Measurements from ENCODE around the gene PNMA8B.

Gene PNMA8B

DNA sequence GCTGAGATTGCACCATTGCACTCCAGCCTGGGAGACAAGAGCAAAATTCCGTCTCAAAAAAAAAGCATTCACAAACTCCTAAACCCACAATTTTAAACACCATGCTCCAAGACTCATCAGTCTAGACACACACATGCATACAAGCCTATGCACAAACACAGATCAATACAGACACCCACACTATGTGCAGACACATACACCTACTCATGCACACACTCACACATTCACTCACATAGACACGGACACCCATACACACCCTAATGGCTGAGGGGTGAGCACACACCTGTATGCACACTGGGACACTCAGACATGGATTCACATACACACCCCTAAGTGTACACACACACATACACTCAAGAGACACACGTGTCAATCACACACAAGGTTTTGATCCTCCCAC, 9.3 kb downstream of the PNMA8B start:
- no peak for DNase-seq

DNA sequence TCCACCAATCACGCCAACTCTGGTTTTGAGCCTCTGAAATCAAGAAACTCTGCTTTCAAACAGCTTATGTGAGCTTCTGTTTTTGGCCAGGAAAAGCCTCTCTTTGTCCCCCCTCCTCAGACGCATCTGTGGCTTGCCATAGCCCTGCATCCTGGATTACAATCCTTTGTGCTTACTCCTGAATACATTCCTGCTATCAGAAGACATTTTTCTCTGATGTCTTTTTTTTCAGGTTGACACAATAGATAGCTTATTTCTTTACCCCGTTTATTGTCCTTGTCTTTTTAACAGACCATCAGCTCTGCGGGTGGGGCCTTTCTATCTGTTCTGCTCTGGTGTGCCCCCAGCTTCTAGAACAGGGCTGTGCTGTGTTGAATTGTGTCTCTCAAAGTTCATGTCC, 11.0 kb downstream of the PNMA8B start:
- DNase-seq, result no peak

DNA sequence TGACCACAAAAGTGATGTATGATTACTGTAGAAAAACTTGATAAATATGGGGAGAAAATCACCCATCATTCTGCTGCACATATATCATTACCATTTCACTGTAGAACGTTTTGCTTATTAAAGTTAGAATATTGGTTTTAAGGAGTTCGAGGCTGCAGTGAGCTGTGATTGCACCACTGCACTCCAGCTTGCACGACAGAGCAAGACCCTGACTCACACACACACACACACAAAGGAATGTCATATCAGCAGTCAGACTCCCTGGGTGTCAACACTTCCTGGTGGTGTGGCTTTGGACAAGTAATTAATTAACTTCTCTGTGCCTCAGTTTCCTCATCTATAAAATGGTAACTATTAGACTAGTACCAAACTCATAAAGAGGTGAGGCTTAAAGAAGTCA, 13.0 kb downstream of the PNMA8B start:
- DNase-seq, result no peak

DNA sequence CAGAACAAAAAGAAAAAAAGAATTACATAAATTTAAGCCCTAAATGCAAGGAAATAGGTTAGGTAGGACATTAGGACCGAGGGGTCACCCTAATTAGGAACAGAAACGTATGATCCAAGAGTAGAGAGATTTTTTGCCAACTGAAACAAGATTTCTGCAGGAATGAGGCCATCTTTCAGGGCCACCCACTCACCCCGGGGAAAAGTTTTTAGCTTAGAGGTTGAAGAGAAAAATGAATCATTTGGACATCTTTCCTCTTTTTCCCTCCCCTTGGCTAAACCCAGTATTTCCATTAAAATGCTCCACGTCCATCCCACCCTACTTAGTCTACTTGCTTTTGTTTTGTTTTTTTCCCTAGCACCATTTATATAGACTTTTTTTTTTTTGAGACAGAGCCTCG, 13.7 kb downstream of the PNMA8B start:
- DNase-seq, result no peak

DNA sequence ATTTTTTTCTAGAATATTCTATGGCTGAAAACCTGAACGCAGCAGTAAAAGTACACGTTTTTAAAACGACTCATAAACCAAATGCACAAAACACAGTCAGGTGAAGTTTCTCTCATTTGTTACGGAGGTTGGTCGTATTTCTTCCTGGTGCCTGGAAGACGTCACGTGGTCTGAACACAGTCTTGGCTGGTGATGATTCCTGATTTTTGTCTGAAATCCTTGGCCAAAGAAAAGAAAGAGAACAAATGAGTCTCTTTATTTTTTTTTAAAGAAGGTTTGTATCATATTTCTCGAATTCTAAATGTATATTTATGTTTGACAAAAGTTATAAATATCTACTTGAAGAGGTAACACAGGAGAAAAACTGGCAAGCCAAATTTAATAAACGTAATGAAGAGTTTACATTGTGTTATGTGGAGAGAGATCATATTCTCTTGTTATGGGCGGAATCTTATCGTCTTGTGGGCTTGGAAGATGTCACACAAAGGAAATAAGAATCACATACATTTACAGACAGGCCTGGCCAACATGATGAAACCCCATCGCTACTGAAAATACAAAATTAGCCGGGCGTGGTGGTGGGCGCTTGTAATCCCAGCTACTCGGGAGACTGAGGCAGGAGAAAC, 14.3 kb downstream of the PNMA8B start:
- no peak for DNase-seq

DNA sequence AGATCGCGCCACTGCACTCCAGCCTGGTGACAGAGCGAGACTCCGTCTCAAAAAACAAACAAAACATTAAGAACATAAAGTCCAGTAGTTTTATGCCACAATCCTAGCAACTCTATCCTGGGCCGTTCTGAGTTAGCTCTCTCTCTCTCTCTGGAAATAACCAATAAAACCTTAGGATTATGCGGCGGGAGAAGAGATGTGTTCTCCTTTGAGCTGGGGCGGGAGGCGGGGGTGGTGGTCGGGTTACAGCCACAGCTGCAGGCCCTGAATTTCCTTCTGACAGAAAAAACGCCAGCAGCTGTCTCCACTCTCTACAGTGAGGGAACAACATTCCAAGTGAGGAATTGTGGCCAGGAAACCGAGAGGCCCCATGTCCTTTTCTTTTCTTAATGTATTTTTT, 15.3 kb downstream of the PNMA8B start:
- DNase-seq, result no peak

DNA sequence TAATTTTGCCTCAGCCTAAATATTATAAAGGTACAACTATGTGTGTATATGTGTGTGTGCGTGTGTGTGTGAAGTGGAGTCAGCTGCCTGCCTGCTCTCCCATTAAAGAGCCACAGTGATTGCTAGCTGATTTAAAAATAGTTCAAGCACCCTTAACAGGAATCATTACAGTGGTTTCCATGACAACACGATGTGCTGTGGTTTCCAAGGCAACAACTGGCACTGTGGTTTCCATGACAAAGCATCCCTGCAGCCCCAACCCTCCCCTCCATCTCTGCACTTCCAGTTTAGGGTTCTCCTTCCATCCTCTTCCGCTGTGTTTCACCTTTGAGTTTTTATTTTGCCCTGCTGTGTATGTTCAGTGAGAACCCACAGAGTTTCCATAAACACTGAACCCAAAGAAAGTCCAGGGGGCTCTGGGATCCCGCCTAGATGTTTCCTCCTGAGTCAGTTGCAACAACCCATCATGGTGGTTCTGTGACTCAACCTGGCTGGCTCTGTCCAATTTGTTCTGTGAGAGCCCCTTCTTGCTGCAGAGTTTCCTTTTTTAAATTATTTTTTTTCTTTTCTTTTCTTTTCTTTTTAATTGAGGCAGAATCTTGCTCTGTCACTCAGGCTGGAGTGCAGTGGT, 17.2 kb downstream of the PNMA8B start:
- no peak for DNase-seq

DNA sequence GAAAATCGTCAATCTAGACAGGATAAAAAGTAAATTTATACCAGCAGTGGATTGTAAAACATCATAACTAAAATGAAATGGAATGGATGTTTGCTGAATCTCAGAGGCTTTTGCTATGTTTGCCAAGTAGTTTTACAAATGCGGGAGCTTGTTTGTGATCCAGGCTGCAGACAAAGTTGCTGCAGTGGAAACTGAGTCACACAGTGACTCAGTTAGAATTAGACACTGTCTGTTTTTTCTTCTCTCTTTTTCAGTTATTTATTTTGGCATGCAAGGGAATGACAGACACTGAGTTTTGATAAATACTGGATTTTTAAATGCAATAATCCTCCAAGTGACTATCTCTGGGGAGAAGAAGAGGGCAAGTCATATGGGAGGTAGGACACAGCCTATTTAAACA, 19.7 kb downstream of the PNMA8B start:
- DNase-seq, result no peak

DNA sequence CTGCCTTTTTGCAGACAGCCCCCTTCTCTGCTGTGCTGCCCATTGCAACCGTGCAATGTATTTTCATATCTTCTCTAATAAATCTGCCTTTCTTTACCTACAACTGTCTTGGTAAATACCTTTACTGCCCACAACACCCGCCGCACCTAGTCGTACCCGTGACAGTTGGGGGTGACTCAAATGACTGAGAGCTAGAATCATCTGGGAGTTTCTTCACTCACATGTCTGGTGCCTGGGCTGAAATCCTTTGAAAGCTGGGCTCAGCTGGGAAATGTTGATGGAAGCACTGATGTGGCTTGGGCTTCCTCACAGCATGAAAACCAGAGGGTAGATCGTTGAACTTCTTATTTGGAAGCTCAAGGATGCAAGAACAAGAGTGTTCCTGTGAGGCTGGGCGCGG, 21.5 kb downstream of the PNMA8B start:
- DNase-seq, result no peak

DNA sequence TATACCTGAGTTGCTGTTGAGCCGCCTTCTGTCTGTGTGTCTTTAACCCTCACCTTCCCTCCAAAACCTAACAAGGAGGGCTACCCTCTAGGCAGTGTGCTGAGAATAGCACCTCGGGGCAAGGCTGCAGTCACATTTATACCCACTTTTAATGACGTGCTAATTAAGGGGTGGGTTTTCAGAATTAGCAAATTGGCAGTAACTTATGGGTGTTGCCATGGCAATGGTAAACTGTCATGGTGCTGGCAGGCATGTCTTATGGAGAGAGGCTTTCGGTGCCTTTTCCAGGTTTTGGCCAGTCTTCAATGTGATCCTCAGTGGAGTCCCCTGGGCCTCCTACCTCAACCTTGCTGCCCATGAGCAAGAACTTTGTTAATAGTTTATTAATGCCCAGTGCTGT, 23.1 kb downstream of the PNMA8B start:
- DNase-seq, result no peak

DNA sequence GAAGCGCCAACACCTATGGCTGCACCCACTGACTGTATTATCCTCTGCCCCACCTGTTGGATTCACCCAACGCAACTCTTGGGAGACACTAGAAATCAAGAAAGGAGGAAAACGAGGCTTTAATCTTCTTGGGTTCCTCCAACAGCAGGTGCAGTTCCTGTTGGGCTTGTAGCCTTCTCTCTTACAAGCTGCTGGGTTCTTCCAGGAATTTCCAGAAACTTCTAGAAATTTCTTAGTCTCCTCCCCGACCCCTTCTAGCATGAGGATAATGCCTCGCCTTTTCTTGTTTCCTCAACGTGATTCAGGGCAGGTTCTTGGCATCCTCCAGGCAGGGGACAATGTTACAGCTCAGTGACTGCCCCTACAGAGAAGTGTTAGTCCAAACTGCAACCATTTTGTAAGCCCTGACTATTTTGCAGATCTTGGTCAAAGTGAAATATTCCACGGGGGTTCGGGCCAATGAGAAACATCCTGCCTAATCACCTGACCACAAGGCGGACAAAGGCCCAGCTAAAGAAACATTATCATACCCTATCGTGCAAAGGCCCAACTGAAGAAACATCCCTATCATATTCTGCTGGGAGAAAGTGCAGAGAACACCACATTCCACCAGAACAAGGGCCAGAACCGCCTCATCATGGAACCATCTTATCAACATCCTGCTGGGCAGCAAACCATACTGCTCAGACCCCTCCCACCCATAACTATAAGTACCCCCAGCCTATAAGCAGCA, 23.7 kb downstream of the PNMA8B start:
- DNase-seq, result no peak

DNA sequence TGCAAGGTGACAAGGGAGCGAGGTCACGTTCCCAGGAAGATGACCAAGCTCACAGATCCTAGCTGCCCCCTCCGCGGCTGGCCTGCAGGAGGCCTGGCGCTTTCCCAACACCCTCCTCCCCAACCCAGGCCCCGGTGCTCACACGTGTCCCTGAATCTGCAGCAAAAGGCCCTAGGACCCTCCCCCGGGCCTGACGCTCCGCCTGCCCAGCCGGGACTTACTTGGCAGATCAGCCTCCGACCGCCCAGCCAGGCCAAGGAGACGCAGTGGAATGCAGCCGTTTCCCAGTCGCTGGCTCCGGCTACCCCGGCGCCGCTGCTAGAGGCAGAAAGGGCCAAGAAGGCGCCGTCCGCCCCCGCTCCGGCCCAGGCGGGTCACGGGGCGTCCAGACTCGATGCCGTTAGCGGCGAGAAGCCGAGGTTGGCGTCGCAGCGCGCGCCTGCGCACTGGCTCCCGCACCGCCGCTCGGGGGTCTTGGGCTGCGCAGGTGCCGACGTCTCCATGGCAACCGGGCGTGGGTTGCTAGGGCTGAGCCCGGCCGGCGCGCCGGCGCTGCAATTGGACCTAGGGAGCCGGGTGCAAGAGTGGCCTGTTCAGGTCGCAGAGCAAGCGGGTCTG, 24.4 kb downstream of the PNMA8B start, which contains the start of gene PNMA8A:
TSS of gene PNMA8A (minus strand) at position 448 of the 618 bp plus-strand sequence. CDS start 528 bp downstream, outside the sequence.
- DNase-seq, result no peak

DNA sequence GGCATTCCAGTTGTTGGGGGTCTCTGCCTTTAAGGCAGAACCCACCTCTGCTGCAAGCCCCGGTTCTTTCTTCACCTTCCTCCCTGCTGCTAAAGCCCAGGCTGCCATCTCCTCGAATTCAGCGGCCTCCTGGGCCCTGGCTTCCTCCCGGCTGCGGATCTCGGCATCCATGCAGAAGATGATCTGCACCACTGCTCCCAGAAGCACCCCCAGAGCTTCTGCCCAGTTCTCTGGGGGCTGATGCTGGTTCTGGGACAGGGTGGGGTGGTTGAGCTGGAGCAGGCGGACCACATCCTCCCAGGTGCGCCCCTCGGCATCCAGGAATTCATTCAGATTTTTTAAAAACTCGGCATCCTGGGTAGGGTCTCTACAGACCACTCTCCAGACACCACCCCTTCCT, 25.3 kb downstream of the PNMA8B start:
- DNase-seq, result no peak

DNA sequence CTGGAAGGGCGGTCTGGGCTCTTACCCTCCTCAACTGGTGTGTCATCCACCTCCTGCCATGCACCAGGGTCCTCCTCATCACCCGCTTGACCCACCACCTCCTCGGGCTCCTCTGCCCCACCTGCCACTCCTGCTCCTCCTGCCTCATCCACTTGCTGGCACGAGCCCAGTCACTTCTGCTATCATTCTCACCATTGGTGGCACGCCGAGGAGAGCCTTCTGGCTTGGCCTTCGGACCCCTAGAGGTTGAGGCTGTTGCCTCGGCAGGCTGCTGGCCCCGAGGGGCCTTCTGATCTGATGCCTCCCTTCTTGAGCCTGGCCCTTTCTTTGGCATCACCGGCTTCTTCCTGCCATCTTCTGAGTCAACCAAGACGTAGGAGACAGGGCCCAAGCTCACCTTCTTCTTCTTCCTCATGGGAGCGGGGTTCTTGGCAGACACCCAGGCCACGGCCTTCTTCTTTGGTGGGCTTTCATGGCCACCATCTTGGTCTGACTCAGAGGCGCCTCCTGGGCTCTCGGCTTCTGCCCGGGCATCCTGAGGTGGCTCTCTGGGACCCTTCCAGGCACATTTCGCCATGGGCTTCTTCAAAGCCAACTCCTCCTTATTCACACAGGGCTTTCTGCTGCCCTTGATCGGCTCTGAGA, 26.0 kb downstream of the PNMA8B start:
- DNase-seq, result no peak

DNA sequence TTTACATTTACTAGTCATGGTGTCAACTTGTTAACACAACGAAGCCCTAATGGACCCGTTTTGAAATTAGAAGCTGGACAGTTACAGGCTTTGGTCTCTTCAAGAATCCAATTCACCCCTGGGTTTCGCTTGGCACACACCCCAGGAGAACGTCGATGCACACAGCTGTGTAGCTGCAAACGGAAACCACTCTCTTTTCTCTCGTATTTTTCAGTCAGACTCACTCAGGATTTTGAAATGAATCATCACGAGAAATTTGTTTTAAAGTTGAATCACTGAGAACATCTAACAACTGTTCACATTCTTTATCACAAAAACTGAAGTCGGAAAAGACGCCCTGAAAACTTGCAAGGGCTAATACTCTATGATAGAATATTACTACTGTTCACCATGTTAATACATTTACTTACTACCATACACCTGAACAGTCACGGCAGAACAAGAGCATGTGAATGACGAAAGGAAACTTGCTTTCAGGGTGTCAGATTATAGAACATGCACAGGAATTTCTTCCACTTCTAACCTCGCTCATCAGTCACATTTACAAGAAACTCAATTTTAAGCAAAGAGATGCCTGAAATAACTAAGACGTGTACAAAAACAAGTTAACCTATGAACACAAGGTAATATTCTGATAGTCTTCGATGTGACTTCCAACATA, 29.0 kb downstream of the PNMA8B start:
- no peak for DNase-seq

DNA sequence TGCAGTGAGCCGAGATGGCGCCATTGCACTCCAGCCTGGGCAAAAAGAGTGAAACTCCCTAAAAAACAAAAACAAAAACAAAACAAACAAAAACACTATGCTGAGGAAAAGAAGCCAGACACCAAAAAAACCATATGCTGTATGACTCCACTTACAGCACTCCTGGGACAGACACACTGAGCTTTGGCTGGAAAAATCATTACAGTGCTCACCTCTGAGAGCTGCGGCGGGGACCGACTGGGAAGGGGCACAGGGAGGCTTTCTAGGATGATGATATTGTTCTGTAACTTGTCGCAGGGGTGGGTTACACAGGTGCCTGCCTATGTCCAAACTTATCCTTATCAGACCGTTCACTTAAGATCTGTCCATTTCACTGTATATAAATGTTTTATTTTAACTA, 32.2 kb downstream of the PNMA8B start:
- no peak for DNase-seq

DNA sequence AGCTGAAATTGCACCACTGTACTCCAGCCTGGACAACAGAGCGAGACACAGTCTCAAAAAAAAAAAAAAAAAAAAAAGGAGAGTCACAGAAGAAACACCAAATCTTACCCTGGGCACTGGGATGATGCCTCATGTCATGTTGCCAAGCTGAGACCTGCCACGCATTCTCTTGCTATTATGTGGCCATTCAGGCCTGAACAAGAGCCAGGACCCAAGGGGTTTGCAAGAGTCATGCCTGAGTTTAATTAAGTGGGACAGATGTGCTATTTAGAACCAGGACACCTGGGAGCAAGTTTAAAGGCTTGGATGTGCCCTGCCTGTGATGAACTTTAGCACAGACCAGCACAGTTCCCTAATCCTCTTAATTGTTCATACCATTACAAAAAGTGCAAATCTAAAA, 34.1 kb downstream of the PNMA8B start:
- no peak for DNase-seq

DNA sequence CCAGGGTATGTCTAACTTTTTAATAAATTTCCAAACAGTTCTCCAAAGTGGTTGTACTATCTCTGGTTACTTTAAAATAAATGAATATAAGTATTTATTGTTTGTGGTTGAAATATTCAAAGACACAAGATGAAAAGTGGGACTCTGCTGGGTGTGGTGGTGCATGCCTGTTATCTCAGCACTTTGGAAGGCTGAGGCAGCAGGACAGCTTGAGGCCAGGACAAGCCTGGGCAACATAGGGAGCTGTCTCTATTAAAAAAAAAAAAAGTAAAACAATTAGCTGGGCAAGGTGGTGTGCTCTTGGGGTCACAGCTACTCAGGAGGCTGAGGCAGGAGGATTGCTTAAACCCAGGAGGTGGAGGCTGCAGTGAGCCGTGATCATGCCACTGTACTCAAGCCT, 34.7 kb downstream of the PNMA8B start:
- no peak for DNase-seq

DNA sequence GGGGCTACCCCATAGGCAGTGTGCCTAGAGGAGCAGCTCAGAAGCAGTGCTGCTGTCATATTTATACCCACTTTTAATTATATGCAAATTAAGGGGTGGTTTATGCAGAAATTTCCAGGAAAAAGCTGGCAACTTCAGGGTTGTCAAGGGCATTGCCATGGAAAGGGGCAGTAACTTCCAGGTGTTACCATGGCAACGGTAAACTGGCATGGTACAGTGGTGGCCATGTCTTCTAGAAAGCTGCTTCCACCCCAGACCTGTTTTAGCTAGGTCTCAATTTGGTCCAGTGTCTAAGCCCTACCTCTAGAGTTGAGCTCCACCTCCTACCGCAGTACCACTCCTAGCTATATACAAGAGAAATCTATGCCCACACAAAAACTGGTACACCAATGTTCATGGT, 35.6 kb downstream of the PNMA8B start:
- no peak for DNase-seq

DNA sequence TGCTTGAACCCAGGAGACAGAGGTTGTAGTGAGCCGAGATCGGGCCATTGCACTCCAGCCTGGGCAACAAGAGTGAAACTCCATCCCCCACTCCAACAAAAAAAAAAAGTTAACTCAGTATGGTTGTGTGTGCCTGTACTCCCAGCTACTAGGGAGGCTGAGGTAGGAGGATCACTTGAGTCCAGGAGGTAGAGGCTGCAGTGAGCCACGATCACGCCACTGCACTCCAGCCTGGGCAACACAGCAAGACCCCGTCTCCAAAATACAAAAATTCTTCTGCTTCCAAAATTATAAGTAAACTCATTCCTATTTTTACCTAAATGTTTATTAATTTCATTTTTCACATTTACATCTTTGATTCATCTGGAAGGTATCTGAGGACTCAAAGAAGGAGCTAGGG, 38.7 kb downstream of the PNMA8B start:
- no peak for DNase-seq

DNA sequence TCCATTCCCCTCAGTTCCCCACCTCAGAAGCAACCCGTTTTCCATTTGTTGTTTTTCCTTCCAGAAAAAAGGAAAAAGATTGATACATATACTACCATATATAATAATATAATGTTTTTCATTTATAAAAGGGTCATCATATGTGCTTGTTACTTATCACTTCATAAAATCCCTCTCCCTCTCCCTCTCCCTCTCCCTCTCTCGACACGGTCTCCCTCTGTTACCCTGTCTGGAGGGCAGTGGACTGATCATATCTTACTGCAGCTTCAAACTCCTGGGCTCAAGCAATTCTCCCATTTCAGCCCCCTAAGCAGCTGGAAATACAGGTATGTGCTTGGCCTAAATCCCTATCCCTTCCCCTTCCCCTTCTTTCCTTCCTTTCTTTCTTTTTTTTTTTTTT, 41.4 kb downstream of the PNMA8B start:
- no peak for DNase-seq

DNA sequence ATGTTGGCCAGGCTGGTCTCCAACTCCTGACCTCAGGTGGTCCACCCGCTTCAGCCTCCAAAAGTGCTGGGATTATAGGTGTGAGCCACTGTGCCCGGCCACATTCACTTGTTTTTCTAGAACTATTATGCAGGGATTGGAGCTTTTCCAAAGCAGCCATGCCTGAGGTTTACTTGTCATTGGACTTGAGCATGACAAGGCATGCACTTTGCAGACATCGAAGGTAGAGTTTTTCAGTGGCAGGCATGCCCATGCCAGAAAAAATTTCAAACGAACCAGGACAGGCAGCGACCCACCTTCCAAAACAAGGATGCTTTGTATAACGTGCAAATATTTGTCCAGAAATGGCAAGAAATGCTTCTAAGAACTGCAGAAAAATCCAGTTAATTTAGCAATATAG, 42.0 kb downstream of the PNMA8B start:
- no peak for DNase-seq

DNA sequence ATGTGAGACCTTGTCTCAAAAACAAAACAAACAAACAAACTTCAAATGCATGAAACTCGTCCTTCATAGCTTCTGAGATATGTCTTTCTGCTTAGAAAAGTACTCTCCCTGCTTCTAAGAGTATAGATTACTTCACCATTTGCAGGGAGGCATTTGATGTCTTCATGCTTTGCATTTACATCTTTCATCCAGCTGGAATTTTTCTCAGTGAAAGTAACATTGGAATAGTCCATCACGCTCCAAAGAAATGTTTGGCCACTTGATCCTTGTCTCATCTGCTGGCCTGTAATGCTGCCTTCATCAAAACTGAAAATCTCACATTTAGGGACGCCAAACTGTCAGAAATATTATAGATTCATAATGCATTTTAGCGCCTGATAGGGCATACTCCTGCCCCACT, 43.5 kb downstream of the PNMA8B start:
- no peak for DNase-seq
